Measurements from ENCODE around the gene ADAMTS16.

- TF ChIP-seq EZH2 (IDR thresholded peaks at IDR 0.05) (no peak), POLR2AphosphoS5 (IDR thresholded peaks at IDR 0.05; ENCODE audit: borderline replicate concordance, low read depth, low read length) (no peak), FOXP2 (optimal IDR thresholded peaks at IDR 0.05; ENCODE audit: control extremely low read depth, extremely low read length, insufficient read depth) (no peak)
Observed at GRCh38 chr5:5195128-5195918, 55.2 kb downstream of the ADAMTS16 start.
